HG03558 (cell line): Measurements from ENCODE around the gene LRP1B.

Experiments
- ATAC-seq: cut with Tn5 transposase; IDR thresholded peaks from one replicate; pipeline ENCODE4 v1.9.1; 2021; ENCODE audit warnings: moderate number of reproducible peaks; ENCODE audit not compliant: unreplicated experiment; ENCODE audit errors: extremely low read depth

LRP1B gene

DNA sequence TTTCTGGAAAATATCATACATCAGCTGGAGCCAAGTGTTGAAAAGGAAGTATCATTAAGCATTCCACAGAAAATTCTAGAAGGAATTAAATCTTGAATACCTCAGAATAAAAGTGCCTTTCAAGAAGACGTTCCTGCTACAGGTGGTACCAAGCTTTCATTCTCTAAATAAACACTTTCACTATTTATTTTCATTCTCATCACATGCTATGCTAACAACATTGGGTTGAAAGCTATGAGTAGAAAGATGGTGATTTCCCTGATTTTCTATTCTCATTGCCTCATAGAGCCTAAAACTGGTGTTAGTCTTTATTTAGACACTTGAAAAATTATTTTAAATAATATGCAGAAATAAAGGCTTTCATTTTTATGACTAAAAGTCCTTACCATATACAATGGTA lies 324.7 kb downstream of the LRP1B start:
- no peak for ATAC-seq

DNA sequence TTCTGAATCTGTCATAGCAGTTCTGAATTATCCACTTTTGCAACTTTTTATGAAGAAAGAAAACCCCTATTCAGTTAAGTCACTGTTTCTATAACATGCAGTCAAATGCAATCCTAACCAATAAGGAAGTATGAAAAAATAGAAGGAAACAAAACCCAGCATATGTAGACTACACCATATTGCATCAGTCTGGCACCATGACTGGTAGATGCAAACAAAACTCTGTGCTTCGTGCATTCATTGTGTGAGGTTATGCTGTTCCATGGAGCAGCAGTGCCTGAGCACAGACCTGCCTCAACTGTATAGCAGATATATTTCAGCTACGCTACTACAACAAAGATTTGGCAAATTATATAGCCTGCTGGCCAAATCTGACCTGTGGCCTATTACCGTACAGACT lies 325.5 kb downstream of the LRP1B start:
- no peak for ATAC-seq

DNA sequence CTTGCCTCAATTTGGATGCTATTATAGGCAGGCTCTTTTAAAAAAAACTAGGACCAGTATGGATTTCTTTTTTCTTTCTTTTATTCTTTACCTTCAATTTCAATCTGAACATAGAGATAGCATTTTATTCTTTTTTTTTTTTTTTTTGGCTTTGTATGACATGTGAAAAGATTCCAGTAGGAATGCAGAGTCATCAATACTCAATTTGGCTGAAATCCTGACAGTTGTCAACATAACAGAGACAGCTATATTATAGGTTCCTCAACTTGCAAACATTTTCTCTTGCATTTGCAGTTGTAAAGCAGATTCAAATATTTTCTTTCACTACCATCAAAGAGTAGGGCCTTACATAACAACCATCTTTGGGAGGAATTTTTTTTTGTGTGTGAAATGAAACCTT lies 334.4 kb downstream of the LRP1B start:
- no peak for ATAC-seq

DNA sequence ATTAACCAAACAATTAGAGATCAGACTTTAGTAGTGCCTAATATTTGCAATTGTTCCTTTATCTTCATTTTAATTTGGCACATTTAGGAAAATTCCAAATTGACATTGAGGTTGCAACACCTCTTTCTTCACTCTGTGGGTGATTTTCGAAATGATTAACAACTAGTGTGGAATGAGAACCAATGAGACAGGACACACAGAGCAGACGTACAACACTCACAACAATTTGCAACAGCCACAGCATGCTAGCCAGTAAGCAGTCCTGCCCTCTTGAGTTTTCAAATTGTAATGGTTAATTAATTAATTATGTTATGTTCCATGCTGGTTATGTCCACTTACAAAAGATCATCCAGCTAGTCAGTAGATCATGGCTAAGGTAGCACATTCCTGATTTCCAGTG lies 339.3 kb downstream of the LRP1B start:
- no peak for ATAC-seq

DNA sequence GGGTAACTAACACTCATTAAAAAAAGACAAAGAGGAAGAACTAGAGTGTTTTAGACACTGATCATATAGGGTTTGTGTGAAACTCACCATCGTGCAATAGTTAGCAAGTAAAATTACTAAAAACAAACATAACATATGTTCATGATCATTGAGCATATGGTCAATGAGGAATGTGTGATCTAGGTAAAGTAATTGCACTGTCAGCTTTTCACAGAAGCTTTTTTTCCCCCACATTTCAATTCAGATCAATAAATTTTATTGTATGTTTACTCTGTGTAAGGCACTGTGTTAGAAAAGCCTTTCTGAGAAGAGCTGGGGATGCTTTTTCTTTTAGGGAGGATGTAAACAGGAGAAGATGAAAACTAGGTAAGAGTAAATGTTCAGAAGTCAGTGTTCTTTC lies 348.2 kb downstream of the LRP1B start:
- no peak for ATAC-seq

DNA sequence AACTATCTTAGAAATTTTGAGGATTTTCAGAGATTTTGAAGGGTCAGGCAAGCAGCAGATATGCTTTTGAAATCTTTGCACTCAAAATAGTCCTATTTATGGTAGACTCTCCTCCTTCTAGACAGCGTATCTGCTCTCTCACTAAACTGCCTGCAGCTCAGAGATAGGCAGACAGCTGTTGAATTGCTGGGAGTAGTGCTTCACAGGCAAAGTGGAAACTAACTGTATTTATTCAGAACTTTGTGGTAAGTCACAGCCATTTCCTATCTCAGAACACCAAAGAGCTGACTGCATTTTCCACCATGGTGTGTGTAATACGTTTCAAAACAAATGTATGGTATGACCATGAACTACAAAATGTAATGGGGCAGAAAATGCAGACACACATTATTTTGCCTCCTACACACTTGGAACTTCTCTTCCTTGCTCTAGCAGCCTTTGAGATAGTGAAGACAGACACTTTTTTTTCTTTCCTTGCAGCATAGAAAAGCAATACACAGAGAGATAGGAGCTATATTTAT lies 352.4 kb downstream of the LRP1B start:
- no peak for ATAC-seq

DNA sequence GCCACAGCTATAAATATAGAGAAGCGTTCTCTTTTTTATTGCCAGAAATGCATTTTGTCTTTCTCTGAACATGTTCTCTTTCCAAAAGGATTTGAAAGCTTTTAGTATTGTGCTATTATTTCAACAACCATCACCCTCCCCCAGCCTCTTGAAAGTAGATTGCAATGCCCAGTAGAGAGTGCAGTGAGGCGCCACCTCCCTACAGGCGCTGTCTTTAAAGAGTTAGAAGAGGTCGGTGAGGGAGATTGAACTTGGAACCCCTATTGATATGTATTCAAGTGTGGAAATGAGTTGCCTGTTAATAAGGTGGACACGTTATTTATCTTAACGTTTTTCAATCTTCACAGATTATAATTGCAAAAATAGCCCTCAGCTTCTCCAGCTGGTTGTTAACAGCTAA lies 360.3 kb downstream of the LRP1B start:
- no peak for ATAC-seq

DNA sequence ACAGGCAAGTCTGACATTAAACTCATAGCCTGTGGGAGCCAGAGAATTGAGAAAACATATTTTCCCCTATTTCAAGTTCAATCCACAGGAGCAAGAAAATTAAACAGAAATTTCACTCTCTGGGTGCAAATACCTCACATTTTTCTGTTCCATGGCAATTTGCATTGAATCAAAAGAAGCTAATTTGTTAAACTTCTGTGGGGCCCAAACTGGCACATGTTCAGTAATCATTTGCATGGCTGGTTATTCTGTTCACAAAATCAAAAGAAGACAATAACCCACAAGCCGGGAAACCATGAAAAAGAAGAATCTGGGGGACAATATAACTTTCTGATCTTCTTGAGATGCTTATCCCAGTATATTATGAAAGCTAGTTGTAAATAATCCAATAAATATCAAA lies 363.1 kb downstream of the LRP1B start:
- ATAC-seq, result no peak

DNA sequence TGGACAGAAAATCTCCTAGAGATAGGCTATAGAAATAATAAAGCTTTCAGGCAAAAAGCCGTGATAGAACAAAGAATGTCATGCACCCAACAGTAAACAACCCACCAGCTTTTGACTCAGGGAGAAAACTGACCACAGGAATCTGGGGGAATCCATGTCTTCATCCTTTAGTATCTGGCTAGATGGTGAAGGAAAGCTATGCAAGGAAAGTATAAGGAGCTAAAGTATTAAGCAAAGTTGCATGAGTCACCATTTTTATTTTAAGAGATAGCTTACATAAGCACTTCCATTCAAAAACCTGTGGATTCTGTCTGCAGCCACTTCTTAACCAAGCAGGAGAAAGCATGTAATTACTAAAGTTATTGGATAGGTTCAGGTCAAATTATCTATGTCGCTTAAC lies 363.8 kb downstream of the LRP1B start:
- no peak for ATAC-seq

DNA sequence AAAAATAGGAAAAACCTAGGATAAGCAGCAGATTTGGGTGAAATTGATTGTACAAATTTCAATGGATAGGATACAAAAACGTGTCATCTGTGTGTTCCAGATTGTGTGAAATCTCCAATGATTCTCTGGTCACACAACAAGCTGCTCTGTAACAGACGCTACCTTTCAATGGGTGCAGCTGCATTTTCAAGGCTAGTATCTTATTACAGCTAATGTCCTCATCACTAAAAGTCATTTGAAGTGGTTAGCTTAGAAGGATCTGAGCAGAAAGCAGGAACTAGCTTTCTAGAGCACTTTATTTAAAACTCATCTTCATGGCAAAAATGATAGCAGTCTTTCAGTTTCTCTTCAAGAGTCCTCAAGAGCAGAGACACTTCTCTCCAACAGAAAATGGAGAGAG lies 364.6 kb downstream of the LRP1B start:
- ATAC-seq, result no peak

DNA sequence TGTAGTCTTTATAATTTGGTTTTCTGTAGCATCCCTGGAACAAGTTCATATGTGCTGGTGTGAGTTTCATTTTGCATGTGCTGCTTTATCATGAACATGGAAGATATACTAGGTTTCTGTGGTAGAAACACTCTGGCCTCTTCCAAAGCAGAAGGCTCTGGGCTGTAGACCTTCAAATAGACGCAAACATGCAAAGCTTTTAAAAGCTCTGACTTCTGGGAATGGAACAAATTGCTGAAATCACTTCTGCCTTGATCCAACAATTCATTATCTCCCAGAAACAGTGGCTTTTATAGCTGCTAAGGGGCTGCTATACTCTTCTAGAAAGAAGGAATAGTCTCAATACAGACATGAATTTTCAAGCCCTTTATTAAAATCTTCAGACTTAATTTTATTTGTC lies 382.2 kb downstream of the LRP1B start:
- no peak for ATAC-seq

DNA sequence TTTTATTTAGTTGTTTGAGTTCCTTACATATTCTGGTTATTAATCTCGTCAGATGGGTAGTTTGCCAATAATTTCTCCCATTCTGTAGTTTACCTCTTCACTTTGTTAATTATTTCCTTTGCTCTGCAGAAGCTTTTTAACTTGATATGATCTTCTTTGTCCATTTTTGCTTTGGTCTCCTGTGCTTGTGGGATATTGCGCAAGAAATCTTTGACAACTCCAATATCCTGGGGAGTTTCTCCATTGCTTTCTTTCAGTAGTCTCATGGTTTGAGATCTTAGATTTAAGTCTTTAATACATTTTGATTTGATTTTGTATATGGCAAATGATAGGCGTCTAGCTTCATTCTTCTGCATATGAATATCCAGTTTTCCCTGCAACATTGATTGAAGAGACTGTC lies 389.2 kb downstream of the LRP1B start:
- ATAC-seq, result no peak

DNA sequence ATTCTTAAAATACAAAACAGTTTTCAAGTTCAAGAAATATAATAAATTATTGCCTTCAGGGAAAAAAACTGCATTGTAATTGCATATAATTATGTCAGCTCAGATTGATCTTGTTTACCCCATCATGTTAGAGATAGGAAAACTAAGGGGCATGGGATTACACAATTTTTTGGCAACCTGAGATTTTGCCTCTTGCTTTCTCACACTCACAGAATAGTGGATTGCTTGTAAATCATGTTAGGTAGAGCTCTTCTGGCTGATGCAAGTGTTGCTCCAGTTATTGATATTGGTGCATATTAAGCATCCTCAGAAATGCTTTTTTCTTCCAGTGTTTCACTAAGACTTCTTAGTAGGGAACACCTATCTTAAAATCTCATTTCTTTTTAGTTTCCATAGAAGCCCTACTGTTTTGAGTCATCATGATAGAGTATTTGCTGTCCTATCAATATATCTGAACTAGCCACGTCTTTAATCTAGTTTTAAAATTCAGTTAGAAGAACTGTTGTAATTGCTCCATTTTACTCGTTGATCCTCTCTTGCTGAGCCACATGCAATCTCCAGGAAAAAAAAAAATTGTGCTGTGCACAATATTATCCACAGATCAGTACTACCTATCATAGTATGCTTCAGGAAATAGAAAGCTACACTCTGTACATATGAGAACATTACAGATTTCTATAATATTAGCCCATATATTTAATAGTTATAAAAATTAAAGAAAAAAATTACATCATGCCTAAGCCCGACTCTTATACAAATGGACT lies 393.1 kb downstream of the LRP1B start:
- no peak for ATAC-seq

DNA sequence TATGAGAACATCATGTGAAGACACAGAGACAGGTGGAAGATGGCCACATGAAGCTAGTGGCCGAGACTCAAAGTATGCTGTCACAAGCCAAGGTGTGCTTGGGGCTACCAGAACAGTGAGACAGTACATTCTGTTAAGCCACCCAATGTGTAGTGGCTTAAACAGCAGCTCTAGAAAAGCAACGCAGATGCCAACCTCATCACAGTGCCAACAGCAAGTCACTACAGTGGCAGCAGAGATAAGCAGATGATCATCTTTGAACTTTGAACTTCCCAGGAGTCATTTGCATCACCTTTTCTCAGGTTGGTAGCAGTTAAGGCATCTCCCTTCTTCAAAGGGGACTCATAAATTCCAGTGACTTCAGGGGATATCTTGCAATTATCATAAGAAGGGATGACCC lies 394.4 kb downstream of the LRP1B start:
- no peak for ATAC-seq

DNA sequence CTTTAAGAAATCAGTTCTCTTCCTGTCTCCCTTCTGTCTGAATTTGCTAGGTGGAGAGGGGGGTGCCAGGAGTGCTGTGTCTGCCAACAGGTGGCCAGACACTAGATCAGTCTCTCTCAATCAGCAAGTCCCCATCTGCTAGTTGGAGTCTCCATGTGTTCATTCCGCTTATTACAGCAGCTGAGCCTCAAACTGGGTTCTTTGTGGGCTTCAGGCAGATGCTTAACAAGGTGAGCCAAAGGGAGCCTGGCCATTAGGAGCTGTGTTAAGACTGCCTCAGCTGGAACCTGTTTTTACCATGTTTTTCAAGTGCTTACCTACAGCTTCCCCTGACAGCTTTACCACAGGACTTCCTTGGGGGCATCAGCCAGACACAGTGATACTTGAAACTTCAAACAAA lies 401.9 kb downstream of the LRP1B start:
- no peak for ATAC-seq

DNA sequence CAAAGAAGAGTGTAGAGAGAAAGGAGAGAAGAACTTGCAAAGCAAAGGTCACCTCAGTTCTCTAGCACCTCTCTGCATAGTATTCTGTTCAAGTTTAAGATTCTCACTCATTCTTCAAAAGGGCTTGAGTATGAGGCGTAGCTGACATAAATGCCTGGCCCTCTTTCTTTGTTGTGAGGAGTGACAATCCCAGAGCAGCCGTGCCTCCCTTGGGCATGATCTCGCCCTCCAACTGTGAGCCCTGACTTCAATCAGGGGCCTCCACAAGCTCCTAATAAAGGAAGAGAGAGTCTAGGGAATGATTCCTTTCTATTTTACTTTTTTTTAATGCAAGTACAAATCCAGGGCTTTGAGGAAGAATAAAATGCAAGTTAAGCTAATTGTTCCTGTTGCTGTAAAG lies 402.7 kb downstream of the LRP1B start:
- ATAC-seq, result no peak

DNA sequence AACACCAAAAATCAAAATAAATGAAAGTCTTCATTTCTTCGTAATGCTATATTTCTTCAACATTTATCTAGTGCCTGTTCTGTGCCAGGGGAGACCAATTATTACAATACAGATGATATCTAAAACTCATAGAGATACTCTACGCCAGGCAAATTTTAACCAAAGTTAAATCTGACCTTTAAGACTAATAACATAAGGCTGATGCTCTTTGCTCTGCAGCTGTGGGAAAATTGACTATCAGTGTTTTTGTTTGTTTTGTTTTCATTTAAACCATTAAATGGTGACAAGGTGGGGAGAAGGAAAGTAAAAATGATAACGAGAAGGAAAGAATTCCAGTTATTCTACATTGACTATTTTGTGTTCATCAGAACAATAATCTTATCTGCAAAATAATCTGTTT lies 406.4 kb downstream of the LRP1B start:
- ATAC-seq, result no peak

DNA sequence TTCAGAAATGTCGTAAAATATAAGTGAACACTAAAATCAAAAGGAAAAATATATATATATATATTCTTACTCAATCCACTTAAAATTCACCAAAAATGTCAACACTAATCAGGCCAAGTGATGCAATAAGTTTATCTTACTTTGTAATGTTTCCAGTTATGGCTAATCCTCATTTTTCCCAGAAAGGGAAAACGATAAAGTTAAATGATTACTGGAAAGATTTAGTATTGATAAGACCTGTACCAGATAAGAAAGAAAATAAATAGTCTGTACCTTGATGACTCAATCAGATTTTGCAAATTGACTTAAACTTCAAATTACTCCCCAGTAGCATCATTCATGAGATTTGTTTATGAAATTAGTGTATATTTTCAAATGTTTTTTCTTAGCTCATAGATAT lies 407.0 kb downstream of the LRP1B start:
- no peak for ATAC-seq

DNA sequence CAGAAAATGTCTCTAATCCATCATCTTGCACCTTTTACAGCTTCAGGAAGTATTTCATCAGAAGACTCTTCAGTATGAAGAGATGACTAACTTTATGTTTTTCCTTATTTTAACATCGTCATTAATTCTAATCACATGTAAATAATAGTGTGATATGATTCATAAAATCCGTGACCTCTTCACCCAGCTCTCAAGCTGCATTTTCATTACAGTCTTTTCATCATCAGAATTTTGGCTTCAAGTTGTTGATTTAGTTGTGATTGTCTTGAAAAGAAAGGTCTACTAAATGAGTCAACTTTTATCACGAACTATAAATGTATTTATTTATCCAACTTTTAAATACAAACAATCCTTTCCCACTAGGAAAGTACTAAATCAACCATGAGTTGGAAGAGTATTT lies 410.3 kb downstream of the LRP1B start:
- no peak for ATAC-seq

DNA sequence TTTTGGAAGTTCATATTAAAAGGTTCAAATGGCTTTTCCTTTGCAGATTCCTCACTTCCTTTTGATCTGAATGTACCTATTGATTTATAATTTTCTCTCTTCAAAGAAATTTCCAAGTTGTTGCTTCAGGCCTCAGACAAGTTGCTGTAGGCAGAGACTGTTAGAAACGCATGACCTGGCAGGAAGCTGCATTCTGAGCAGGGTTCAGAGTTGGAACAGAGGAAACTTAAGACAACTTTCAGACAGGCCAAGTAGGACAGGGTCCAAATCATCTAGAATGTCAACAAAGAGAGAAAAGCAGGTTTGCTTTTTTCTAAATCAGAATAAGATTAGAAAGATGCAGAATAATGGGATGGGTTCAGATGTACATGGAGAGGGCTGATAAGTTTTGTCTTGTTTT lies 416.3 kb downstream of the LRP1B start:
- ATAC-seq, result no peak

DNA sequence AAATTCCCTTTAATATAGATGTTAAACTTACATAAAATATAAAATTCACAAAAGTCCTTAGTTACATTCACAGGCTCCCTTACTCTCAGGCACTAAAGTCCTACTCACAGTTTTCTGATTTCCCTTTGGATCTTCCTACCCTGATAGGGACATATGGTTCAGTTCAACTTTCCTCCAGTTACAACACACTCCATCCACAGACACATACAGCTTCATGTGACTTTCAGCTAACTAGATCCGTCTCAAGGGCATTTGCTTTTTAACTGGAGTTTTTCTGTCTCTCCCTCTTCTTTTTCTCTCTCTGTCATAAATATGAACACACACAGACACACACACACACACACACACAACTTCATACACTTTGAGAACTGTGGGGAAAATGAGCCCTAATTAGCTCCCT lies 419.2 kb downstream of the LRP1B start:
- no peak for ATAC-seq

DNA sequence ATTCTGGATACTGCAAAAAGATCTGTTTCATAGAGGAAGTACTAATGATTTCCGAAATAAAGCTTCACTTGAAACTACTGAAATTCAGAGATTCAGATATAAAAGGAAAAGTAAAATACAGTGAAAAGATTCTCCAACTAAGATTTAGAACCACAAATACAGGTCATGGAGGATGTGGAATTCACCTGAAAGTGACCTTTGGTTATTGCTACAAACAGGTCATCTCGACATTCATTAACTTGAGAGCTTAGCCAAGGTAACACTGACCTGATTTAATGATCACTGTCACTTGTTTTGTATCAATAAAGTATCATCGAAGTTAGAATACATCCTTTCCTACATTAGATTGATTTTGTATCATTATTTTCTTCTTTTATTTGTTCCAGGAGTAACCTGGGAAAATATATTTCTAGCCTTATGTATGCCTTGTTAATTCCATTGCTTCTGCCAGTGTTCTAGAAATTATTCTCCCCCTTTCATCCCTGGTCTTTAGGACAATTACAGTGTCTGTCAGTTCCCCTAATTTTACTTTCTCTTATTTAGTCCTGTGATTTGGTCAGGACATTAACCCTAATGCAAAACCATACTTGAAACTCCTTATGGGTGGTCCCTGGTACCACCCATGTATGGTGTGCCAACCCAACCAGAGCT lies 420.1 kb downstream of the LRP1B start:
- no peak for ATAC-seq
